IMR-90 (cell line): ENCODE measurements around the gene PAX5. TPM values are rescaled to one million over a fixed set of nuclear protein-coding genes. Genes with fewer than 3 reads are reported as not detected.

Experiments
- ATAC-seq: fragments of 200-7000 bp; cut with Tn5 transposase; 2 replicates; pipeline ENCODE4 v1.9.1; 2020; ENCODE audit warnings: low read depth, mild to moderate bottlenecking, moderate library complexity
- BruUV-seq: library from RNA; stranded (reverse); fragments of 400-500 nt; replicated peaks from 2 replicates; lab custom pipeline; 2021; lab: Mats Ljungman, UMichigan
- CTCF ChIA-PET: fragments of 300-600 bp; formaldehyde crosslinking; extraction: SDS; loops from one replicate; lab custom pipeline; 2021; ENCODE audit warnings: antibody characterized with exemption; lab: Yijun Ruan, JAX
- POLR2A ChIA-PET: fragments of 300-600 bp; sonication (Branson Sonifier 250); formaldehyde crosslinking; loops from one replicate; lab custom pipeline; 2022; ENCODE audit warnings: antibody characterized with exemption; ENCODE audit not compliant: unreplicated experiment; lab: Charles Lee
- DNase-seq: peaks from one replicate; pipeline ENCODE4 v3.0.0; 2013
- H2AFZ ChIP-seq: replicated peaks from 2 replicates; pipeline ENCODE3; 2013; ENCODE audit warnings: low read length, mild to moderate bottlenecking; ENCODE audit not compliant: poor library complexity
- H2AK5ac ChIP-seq: 2 replicates; pipeline ENCODE4 v1.6.1; 2013; ENCODE audit warnings: low read depth, low read length, inconsistent platforms
- H2AK9ac ChIP-seq: replicated peaks from 2 replicates; pipeline ENCODE3; 2013; ENCODE audit warnings: mild to moderate bottlenecking, low read depth, low read length, moderate library complexity; ENCODE audit not compliant: poor library complexity
- H2BK120ac ChIP-seq: 2 replicates; pipeline ENCODE4 v1.6.1; 2013; ENCODE audit warnings: low read depth, low read length, inconsistent platforms
- H2BK15ac ChIP-seq: 3 replicates; pipeline ENCODE4 v1.6.1; 2013; ENCODE audit warnings: low read depth, low read length, inconsistent platforms
- H2BK20ac ChIP-seq: 2 replicates; pipeline ENCODE4 v1.6.1; 2013; ENCODE audit warnings: low read depth, mild to moderate bottlenecking, inconsistent platforms, low read length, moderate library complexity
- H2BK5ac ChIP-seq: 2 replicates; pipeline ENCODE4 v1.6.1; 2013; ENCODE audit warnings: mild to moderate bottlenecking, low read depth, low read length, inconsistent platforms; ENCODE audit not compliant: poor library complexity, severe bottlenecking
- H3K14ac ChIP-seq: replicated peaks from 2 replicates; pipeline ENCODE4 v1.6.1; 2013; ENCODE audit warnings: low read depth, low read length, inconsistent platforms
- H3K18ac ChIP-seq: 2 replicates; pipeline ENCODE4 v1.6.1; 2013; ENCODE audit warnings: low read depth, low read length, control low read depth
- H3K23ac ChIP-seq: 2 replicates; pipeline ENCODE4 v1.6.1; 2013; ENCODE audit warnings: low read depth, low read length, inconsistent platforms
- H3K27ac ChIP-seq: 2 replicates; pipeline ENCODE4 v1.5.1; 2013; ENCODE audit warnings: mild to moderate bottlenecking, control low read depth, low read length; ENCODE audit not compliant: insufficient read depth
- H3K27me3 ChIP-seq: 2 replicates; pipeline ENCODE4 v1.6.1; 2013; ENCODE audit warnings: low read length; ENCODE audit not compliant: control insufficient read depth, insufficient read depth
- H3K36me3 ChIP-seq: 2 replicates; pipeline ENCODE4 v1.6.1; 2013; ENCODE audit warnings: low read length, mixed read lengths; ENCODE audit not compliant: control insufficient read depth, insufficient read depth
- H3K4ac ChIP-seq: 2 replicates; pipeline ENCODE4 v1.6.1; 2013; ENCODE audit warnings: low read depth, low read length, inconsistent platforms
- H3K4me1 ChIP-seq: 2 replicates; pipeline ENCODE4 v1.6.1; 2013; ENCODE audit warnings: low read length, mixed read lengths; ENCODE audit not compliant: control insufficient read depth, insufficient read depth
- H3K4me2 ChIP-seq: 2 replicates; pipeline ENCODE4 v1.6.1; 2013; ENCODE audit warnings: low read depth, mild to moderate bottlenecking, control low read depth, low read length, moderate library complexity
- H3K4me3 ChIP-seq: 2 replicates; pipeline ENCODE4 v1.5.1; 2013; ENCODE audit warnings: low read depth, mild to moderate bottlenecking, control low read depth, low read length, moderate library complexity; ENCODE audit not compliant: insufficient read depth
- H3K56ac ChIP-seq: 2 replicates; pipeline ENCODE4 v1.6.1; 2013; ENCODE audit warnings: low read length, inconsistent platforms; ENCODE audit not compliant: insufficient read depth; ENCODE audit errors: extremely low read depth
- H3K79me1 ChIP-seq, 2 experiments: 2 replicates each; pipeline ENCODE4 v1.6.1; 2013; ENCODE audit warnings: low read length in 2 of 2, inconsistent platforms in 1 of 2, low read depth in 1 of 2
- H3K9ac ChIP-seq: 2 replicates; pipeline ENCODE4 v1.6.1; 2013; ENCODE audit warnings: low read depth, low read length, control low read depth
- H3K9me1 ChIP-seq: 2 replicates; pipeline ENCODE4 v1.6.1; 2013; ENCODE audit warnings: low read length, inconsistent platforms; ENCODE audit not compliant: insufficient read depth
- H3K9me3 ChIP-seq: 2 replicates; pipeline ENCODE4 v1.6.1; 2013; ENCODE audit warnings: low read length; ENCODE audit not compliant: control insufficient read depth, insufficient read depth
- H4K20me1 ChIP-seq: 2 replicates; pipeline ENCODE4 v1.6.1; 2013; ENCODE audit warnings: low read length, inconsistent platforms; ENCODE audit not compliant: insufficient read depth
- H4K5ac ChIP-seq: 2 replicates; pipeline ENCODE4 v1.6.1; 2013; ENCODE audit warnings: mild to moderate bottlenecking, low read depth, low read length, control low read depth
- H4K8ac ChIP-seq, 2 experiments: 2 replicates each; pipeline ENCODE4 v1.6.1; 2013; ENCODE audit warnings: low read depth in 2 of 2, low read length in 2 of 2, control low read depth in 1 of 2, inconsistent platforms in 1 of 2
- H4K91ac ChIP-seq: 2 replicates; pipeline ENCODE4 v1.6.1; 2013; ENCODE audit warnings: low read depth, low read length, inconsistent platforms; ENCODE audit not compliant: insufficient read depth
- BHLHE40 ChIP-seq: fragments of 150-350 bp; IDR thresholded peaks from 2 replicates; pipeline ENCODE4 v1.6.1; 2016; ENCODE audit warnings: mild to moderate bottlenecking, low read depth, low read length
- CEBPB ChIP-seq: IDR thresholded peaks from 2 replicates; pipeline ENCODE4 v1.6.1; 2012; ENCODE audit warnings: low read depth, low read length, improper control_type of control experiment
- CHD1 ChIP-seq: IDR thresholded peaks from 2 replicates; pipeline ENCODE4 v1.6.1; 2012; ENCODE audit warnings: low read depth, low read length, improper control_type of control experiment
- FOS ChIP-seq: fragments of 150-350 bp; IDR thresholded peaks from 2 replicates; pipeline ENCODE4 v1.6.1; 2016; ENCODE audit warnings: low read depth, low read length
- MAFK ChIP-seq: IDR thresholded peaks from 2 replicates; pipeline ENCODE4 v1.6.1; 2012; ENCODE audit warnings: low read depth, low read length, improper control_type of control experiment
- MAZ ChIP-seq: IDR thresholded peaks from 2 replicates; pipeline ENCODE4 v1.6.1; 2012; ENCODE audit warnings: low read depth, mild to moderate bottlenecking, low read length, improper control_type of control experiment, moderate library complexity, borderline replicate concordance
- MXI1 ChIP-seq: IDR thresholded peaks from 2 replicates; pipeline ENCODE4 v1.6.1; 2012; ENCODE audit warnings: low read depth, mild to moderate bottlenecking, low read length, moderate library complexity, borderline replicate concordance
- NFE2L2 ChIP-seq: fragments of 150-350 bp; IDR thresholded peaks from 2 replicates; pipeline ENCODE4 v1.6.1; 2016; ENCODE audit warnings: low read depth, mild to moderate bottlenecking, low read length
- POLR2A ChIP-seq: IDR thresholded peaks from 2 replicates; pipeline ENCODE4 v1.6.1; 2012; ENCODE audit warnings: mild to moderate bottlenecking, low read depth, low read length
- RAD21 ChIP-seq: IDR thresholded peaks from 2 replicates; pipeline ENCODE4 v1.6.1; 2012; ENCODE audit warnings: low read length, improper control_type of control experiment
- RCOR1 ChIP-seq: IDR thresholded peaks from 2 replicates; pipeline ENCODE4 v1.6.1; 2012; ENCODE audit warnings: mild to moderate bottlenecking, low read length, improper control_type of control experiment; ENCODE audit not compliant: insufficient replicate concordance
- RFX5 ChIP-seq: IDR thresholded peaks from 2 replicates; pipeline ENCODE4 v1.8.0; 2012; ENCODE audit warnings: low read depth, mild to moderate bottlenecking, low read length, moderate library complexity
- SMC3 ChIP-seq: fragments of 150-350 bp; IDR thresholded peaks from 2 replicates; pipeline ENCODE4 v1.6.1; 2016; ENCODE audit warnings: low read depth, mild to moderate bottlenecking, antibody characterized with exemption, low read length, moderate library complexity
- WGBS, 2 experiments: methylation state at CpG; one replicate each; pipeline versions ENCODE4 v1.1.5 to v1.1.7; 2013; ENCODE audit warnings: missing lambda C conversion rate in 2 of 2; ENCODE audit not compliant: insufficient read length in 1 of 2; ENCODE audit errors: extremely low coverage in 2 of 2; 5-methylcytosine and 5-hydroxymethylcytosine counted together
- dilution Hi-C: fragments of 300-500 bp; cut with HindIII; formaldehyde crosslinking; loops from one replicate; pipeline ENCODE4 v1.14.3; 2018; ENCODE audit warnings: low sequenced_read_pairs; ENCODE audit not compliant: unreplicated experiment
- in situ Hi-C: fragments of 300-500 bp; cut with MboI; formaldehyde crosslinking; loops from 3 replicates; pipeline ENCODE4 v1.14.3; 2019; ENCODE audit warnings: low sequenced_read_pairs, inconsistent platforms, mixed read lengths
- intact Hi-C: fragments of 100-400 bp; cut with micrococcal nuclease; formaldehyde crosslinking; loops from 2 replicates; pipeline ENCODE4 v1.10.0; 2022
- polyA plus RNA-seq, 3 experiments: library from polyadenylated mRNA; depleted of rRNA; stranded (reverse); fragments of >200 nt; gene quantifications; 2 replicates each; pipeline ENCODE4 v1.2.3, GENCODE V29; 2012; ENCODE audit warnings: low replicate concordance in 1 of 3
- total RNA-seq: library from RNA; depleted of rRNA; stranded (reverse); fragments of >200 nt; gene quantifications from 2 replicates; pipeline ENCODE4 v1.2.3, GENCODE V29; 2012
- TF ChIP-seq, protein P1 (sequence below): conservative IDR thresholded peaks from 2 replicates; pipeline ENCODE4 v1.5.1; 2012; ENCODE audit warnings: mild to moderate bottlenecking, low read depth, low read length, improper control_type of control experiment
- TF ChIP-seq, protein P2 (sequence below): fragments of 150-350 bp; IDR thresholded peaks from 2 replicates; pipeline ENCODE4 v1.6.1; 2016; ENCODE audit warnings: low read depth, mild to moderate bottlenecking, low read length, moderate library complexity, borderline replicate concordance
- TF ChIP-seq, protein P3 (sequence below): fragments of 150-350 bp; IDR thresholded peaks from 2 replicates; pipeline ENCODE4 v1.6.1; 2017; ENCODE audit warnings: mild to moderate bottlenecking, antibody characterized with exemption, low read length, low read depth

PAX5 gene
- total and polyA plus RNA-seq, 2 of the 4 experiments (the other 2 are of a cell fraction) = not detected

GRCh38 chr9:37053684-37054362 lies 19.8 kb upstream of the PAX5 start:
- no peaks in the 10 kb centered on the region for H3K79me1 ChIP-seq
- H3K9me1 ChIP-seq = no peaks in the 10 kb centered on the region
- H3K9me3 ChIP-seq = no peaks in the 10 kb centered on the region
- H3K27ac ChIP-seq = no peak overlapping the region
- no peak overlapping the region for H3K18ac ChIP-seq
- CTCF ChIA-PET = no interaction called here
- dilution Hi-C loops (no loop called here), in situ Hi-C loops (no loop called here), intact Hi-C loops (no loop called here)
- H4K5ac ChIP-seq = no peak overlapping the region
- H2BK20ac ChIP-seq = no peak overlapping the region
- POLR2A ChIA-PET = no interaction called here
- H3K9ac ChIP-seq = no peak overlapping the region
- H2BK5ac ChIP-seq = no peak overlapping the region
- no peaks in the 10 kb centered on the region for H3K36me3 ChIP-seq
- no peak overlapping the region for H3K56ac ChIP-seq
- BruUV-seq = no TSS peak
- no peaks in the 10 kb centered on the region for H4K20me1 ChIP-seq
- H3K23ac ChIP-seq = no peak overlapping the region
- H2AK5ac ChIP-seq = no peak overlapping the region
- no peak overlapping the region for H4K8ac ChIP-seq
- H2BK15ac ChIP-seq = no peak overlapping the region
- H3K4me1 ChIP-seq = no peaks in the 10 kb centered on the region
- no peak overlapping the region for H3K4ac ChIP-seq
- H2AK9ac ChIP-seq = no peak overlapping the region
- H4K91ac ChIP-seq = no peak overlapping the region
- ATAC-seq (no peak), DNase-seq (no peak)
- TF ChIP-seq, protein P1, sequence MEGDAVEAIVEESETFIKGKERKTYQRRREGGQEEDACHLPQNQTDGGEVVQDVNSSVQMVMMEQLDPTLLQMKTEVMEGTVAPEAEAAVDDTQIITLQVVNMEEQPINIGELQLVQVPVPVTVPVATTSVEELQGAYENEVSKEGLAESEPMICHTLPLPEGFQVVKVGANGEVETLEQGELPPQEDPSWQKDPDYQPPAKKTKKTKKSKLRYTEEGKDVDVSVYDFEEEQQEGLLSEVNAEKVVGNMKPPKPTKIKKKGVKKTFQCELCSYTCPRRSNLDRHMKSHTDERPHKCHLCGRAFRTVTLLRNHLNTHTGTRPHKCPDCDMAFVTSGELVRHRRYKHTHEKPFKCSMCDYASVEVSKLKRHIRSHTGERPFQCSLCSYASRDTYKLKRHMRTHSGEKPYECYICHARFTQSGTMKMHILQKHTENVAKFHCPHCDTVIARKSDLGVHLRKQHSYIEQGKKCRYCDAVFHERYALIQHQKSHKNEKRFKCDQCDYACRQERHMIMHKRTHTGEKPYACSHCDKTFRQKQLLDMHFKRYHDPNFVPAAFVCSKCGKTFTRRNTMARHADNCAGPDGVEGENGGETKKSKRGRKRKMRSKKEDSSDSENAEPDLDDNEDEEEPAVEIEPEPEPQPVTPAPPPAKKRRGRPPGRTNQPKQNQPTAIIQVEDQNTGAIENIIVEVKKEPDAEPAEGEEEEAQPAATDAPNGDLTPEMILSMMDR = no peak
- TF ChIP-seq, protein P2, sequence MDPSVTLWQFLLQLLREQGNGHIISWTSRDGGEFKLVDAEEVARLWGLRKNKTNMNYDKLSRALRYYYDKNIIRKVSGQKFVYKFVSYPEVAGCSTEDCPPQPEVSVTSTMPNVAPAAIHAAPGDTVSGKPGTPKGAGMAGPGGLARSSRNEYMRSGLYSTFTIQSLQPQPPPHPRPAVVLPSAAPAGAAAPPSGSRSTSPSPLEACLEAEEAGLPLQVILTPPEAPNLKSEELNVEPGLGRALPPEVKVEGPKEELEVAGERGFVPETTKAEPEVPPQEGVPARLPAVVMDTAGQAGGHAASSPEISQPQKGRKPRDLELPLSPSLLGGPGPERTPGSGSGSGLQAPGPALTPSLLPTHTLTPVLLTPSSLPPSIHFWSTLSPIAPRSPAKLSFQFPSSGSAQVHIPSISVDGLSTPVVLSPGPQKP = no peak
- TF ChIP-seq FOS (no peak), MAFK (no peak), RCOR1 (no peak), BHLHE40 (no peak), CHD1 (no peak), SMC3 (no peak), NFE2L2 (no peak), RAD21 (no peak), RFX5 (no peak), MAZ (no peak), POLR2A (no peak), MXI1 (no peak), CEBPB (no peak)
- TF ChIP-seq, protein P3, sequence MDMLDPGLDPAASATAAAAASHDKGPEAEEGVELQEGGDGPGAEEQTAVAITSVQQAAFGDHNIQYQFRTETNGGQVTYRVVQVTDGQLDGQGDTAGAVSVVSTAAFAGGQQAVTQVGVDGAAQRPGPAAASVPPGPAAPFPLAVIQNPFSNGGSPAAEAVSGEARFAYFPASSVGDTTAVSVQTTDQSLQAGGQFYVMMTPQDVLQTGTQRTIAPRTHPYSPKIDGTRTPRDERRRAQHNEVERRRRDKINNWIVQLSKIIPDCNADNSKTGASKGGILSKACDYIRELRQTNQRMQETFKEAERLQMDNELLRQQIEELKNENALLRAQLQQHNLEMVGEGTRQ = no peak
- whole genome bisulfite sequencing, 2 experiments = 33% methylated on average over 1 of the region's 5 CpGs; no CpG with 5 or more reads in 1 of the 2 experiments
- H3K14ac ChIP-seq = no peak overlapping the region
- H3K4me3 ChIP-seq = no peak overlapping the region
- no peak overlapping the region for H2BK120ac ChIP-seq
- no peak overlapping the region for H3K4me2 ChIP-seq
- H3K27me3 ChIP-seq = peaks cover 56% of the 10 kb centered on the region
- no peak overlapping the region for H2AFZ ChIP-seq
